ENCODE results near the gene SH2D2A. TPM values are rescaled to one million over a fixed set of nuclear protein-coding genes. Genes with fewer than 3 reads are reported as not detected.

The SH2D2A gene
- total RNA-seq, 2 experiments from 2014 or later, result 2.1 to 5.8 TPM

- CTCF ChIA-PET (ENCODE audit: unreplicated experiment), result no interaction called here
- H3K36me3 ChIP-seq (ENCODE audit: insufficient read depth, low read length), result peaks cover 48% of the 10 kb centered on the region
- H2AFZ ChIP-seq (ENCODE audit: low read length), result no peak overlapping the region
- peaks cover 2% of the 10 kb centered on the region for H3K4me1 ChIP-seq (ENCODE audit: insufficient read depth, low read length, poor library complexity, severe bottlenecking)
- H3K9me2 ChIP-seq (ENCODE audit: insufficient read depth, low read length), result no peaks in the 10 kb centered on the region
- no peaks in the 10 kb centered on the region for H3K79me2 ChIP-seq (ENCODE audit: insufficient read depth, low read depth, low read length)
- POLR2A ChIA-PET, result no interaction called here
- H3K4me2 ChIP-seq (ENCODE audit: low read length), result no peak overlapping the region
- no peak for DNase-seq (ENCODE audit: low spot score)
- no peak overlapping the region for H3K27ac ChIP-seq (ENCODE audit: low read depth, low read length, poor library complexity, severe bottlenecking)
- H3K4me3 ChIP-seq (ENCODE audit: low read depth, low read length, poor library complexity, severe bottlenecking), result no peak overlapping the region
- intact Hi-C loops (cut with micrococcal nuclease; ENCODE audit: unreplicated experiment), result no loop called here
- H3K9me3 ChIP-seq (ENCODE audit: low read length), result no peaks in the 10 kb centered on the region
- TF ChIP-seq EZH2phosphoT487 (IDR thresholded peaks at IDR 0.05; ENCODE audit: borderline replicate concordance, low read depth, low read length) (no peak), CTCF (conservative IDR thresholded peaks at IDR 0.05; ENCODE audit: low read length) (no peak)
- no TSS peak for BruUV-seq (replicated peaks)
- 0 out of 2 replicates have a peak, but pooled peaks cover 3% of the 10 kb centered on the region for H4K20me1 ChIP-seq (ENCODE audit: insufficient read depth, low read length)
These were observed 14.2 kb downstream of the SH2D2A start for GRCh38 chr1:156802421-156802935.

- ChIA-PET POLR2A (interaction anchor here (1.1 kb wide), 1 partner anchor 11 kb away, joined by 3 read pairs; no protein-coding TSS in a partner anchor), CTCF (ENCODE audit: unreplicated experiment) (no interaction called here)
- intact Hi-C loops (cut with micrococcal nuclease; ENCODE audit: unreplicated experiment), result no loop called here
- Histone ChIP-seq H3K27ac (ENCODE audit: low read depth, low read length, poor library complexity, severe bottlenecking) (no peak overlapping the region), H3K9me3 (ENCODE audit: low read length) (no peaks in the 10 kb centered on the region), H3K9me2 (ENCODE audit: insufficient read depth, low read length) (no peaks in the 10 kb centered on the region), H3K4me3 (ENCODE audit: low read depth, low read length, poor library complexity, severe bottlenecking) (no peak overlapping the region), H4K20me1 (ENCODE audit: insufficient read depth, low read length) (0 out of 2 replicates have a peak, but pooled peaks cover 4% of the 10 kb centered on the region), H3K79me2 (ENCODE audit: insufficient read depth, low read depth, low read length) (no peaks in the 10 kb centered on the region), H3K36me3 (ENCODE audit: insufficient read depth, low read length) (peaks cover 57% of the 10 kb centered on the region), H3K4me2 (ENCODE audit: low read length) (no peak overlapping the region), H2AFZ (ENCODE audit: low read length) (no peak overlapping the region), H3K4me1 (ENCODE audit: insufficient read depth, low read length, poor library complexity, severe bottlenecking) (peaks cover under 1% of the 10 kb centered on the region)
- no TSS peak for BruUV-seq (replicated peaks)
- no peak for TF ChIP-seq CTCF (conservative IDR thresholded peaks at IDR 0.05; ENCODE audit: low read length)
- TF ChIP-seq EZH2phosphoT487 (IDR thresholded peaks at IDR 0.05; ENCODE audit: borderline replicate concordance, low read depth, low read length), result no peak
- no peak for DNase-seq (ENCODE audit: low spot score)
These were observed 15.1 kb downstream of the SH2D2A start for GRCh38 chr1:156801409-156802121.
